ENCODE results near the gene MS4A18.

DNA sequence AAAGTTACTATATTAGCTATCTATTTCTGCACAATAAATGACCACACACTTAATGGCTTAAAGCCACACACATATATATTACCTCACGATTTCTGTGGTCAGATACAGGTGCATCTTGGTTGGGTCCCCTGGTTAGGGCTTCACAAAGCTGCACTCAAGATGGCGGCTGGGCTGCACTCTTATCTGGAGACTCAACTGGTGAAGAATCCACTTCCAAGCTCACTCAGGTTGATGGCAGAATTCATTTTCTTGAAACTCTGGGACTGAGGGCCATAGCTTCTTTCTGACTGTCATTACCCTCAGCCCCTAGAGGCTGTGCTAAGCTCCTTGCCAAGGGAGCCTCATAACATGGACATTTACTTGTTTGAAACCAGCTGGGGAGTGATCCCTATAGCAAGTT, 55.5 kb downstream of the MS4A18 start:
- TF ChIP-seq, protein P1, sequence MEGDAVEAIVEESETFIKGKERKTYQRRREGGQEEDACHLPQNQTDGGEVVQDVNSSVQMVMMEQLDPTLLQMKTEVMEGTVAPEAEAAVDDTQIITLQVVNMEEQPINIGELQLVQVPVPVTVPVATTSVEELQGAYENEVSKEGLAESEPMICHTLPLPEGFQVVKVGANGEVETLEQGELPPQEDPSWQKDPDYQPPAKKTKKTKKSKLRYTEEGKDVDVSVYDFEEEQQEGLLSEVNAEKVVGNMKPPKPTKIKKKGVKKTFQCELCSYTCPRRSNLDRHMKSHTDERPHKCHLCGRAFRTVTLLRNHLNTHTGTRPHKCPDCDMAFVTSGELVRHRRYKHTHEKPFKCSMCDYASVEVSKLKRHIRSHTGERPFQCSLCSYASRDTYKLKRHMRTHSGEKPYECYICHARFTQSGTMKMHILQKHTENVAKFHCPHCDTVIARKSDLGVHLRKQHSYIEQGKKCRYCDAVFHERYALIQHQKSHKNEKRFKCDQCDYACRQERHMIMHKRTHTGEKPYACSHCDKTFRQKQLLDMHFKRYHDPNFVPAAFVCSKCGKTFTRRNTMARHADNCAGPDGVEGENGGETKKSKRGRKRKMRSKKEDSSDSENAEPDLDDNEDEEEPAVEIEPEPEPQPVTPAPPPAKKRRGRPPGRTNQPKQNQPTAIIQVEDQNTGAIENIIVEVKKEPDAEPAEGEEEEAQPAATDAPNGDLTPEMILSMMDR (conservative IDR thresholded peaks at IDR 0.05): no peak
- no peak for TF ChIP-seq ZFX (IDR thresholded peaks at IDR 0.05)
